Astrocyte of the cerebellum (primary cell): Measurements from ENCODE around the gene REV3L.

Experiments used
- DNase-seq: peaks from one replicate; pipeline ENCODE4 v3.0.0-alpha.2; 2011; ENCODE audit warnings: low read depth
- H3K4me3 ChIP-seq: 2 replicates; pipeline ENCODE4 v1.5.1; 2011; ENCODE audit warnings: mild to moderate bottlenecking, low read depth, low read length, moderate library complexity
- in situ Hi-C: cut with HindIII; loops from 2 replicates; pipeline ENCODE4 v1.10.0; 2017; ENCODE audit warnings: low sequenced_read_pairs
- TF ChIP-seq, protein P1 (sequence below): IDR thresholded peaks from 2 replicates; pipeline ENCODE4 v1.5.1; 2012; ENCODE audit warnings: low read length, low read depth, moderate library complexity, mild to moderate bottlenecking; ENCODE audit errors: missing control alignments

The REV3L gene

DNA sequence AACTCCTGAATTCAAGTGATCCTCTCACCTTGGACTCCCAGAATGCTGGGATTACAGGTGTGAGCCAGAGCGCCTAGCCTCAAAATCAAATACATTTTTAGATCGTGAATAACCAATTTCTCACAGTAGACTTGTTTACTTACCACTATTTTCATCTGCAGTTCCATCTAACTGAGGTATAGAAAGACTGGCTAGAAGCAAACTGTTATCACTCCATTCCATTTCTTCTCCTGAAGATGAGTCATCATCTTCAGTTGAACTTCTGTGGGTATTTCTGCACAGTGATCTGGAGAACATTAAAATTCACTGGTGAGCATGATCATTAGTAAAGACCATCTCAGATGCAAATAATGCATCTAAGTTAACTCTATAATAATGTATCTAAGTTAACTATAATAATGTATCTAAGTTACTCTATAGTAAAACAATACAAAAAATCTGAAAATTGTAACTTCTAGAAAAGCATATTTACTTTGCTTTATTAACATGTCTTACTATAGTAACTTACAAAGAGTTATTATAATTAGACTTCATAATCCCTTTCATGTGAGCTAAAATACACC, 105.4 kb downstream of the REV3L start:
- in situ Hi-C loops = no loop called here
- DNase-seq = no peak

DNA sequence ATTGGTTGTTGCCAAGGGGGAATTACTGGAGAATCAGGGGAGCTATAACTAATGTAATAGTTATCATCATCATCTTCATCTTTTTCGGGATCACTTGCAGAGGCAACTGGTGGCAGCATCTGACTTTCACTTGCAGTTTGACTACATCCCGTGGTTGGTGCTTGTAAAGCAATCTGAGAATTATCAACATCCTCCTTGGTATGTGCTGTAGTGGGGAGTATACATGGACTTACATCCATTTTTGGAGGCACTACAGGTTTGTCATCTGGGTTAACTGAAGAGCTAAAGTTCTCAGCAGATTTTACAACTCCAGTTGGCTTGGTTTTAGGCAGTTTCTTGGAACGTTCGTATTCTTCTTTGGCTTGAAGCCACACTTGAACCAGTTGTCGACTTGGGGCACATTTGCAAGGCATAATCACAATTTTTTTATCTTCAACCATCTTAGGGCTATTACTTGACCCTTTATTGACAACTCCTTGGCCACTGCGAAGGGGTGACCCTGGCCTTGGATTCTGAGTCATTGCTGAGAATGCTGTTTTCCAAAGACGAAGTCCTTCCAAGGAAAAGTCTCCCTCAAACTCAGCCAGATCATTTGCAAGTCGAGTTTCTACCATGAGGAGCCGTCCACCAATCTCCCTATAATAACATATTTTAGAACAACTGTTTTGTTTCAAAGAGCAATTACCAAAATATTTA, 115.5 kb downstream of the REV3L start:
- TF ChIP-seq, protein P1, sequence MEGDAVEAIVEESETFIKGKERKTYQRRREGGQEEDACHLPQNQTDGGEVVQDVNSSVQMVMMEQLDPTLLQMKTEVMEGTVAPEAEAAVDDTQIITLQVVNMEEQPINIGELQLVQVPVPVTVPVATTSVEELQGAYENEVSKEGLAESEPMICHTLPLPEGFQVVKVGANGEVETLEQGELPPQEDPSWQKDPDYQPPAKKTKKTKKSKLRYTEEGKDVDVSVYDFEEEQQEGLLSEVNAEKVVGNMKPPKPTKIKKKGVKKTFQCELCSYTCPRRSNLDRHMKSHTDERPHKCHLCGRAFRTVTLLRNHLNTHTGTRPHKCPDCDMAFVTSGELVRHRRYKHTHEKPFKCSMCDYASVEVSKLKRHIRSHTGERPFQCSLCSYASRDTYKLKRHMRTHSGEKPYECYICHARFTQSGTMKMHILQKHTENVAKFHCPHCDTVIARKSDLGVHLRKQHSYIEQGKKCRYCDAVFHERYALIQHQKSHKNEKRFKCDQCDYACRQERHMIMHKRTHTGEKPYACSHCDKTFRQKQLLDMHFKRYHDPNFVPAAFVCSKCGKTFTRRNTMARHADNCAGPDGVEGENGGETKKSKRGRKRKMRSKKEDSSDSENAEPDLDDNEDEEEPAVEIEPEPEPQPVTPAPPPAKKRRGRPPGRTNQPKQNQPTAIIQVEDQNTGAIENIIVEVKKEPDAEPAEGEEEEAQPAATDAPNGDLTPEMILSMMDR = no peak
- in situ Hi-C loops = no loop called here
- DNase-seq = no peak
- no peak overlapping the region for H3K4me3 ChIP-seq

More for the DNA sequence above, 105.4 kb downstream of the REV3L start:
- TF ChIP-seq, protein P1 = no peak
- H3K4me3 ChIP-seq = no peak overlapping the region

DNA sequence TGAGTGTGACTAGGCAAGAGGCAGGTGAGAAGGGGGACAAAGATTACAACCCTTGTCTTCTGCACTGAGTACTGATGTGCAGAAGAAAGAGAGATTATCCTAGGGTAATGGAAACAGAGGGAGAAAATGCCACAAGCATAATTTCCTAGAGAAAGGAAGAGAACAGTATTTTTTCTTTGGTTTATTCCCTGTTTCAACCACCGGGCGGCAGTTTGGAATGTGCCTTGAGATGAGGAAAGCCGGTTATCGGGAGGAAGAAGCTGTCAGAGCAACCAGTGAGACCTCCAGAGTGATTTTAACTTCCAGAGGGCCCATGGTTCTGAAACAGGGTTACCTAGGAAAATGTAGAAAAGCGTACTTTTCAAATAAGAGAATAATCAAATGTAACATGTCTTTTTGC, 121.4 kb downstream of the REV3L start:
- DNase-seq = peak; percentile 32
- TF ChIP-seq, protein P1 = peak; percentile 63
- in situ Hi-C loops = no loop called here
- H3K4me3 ChIP-seq = no peak overlapping the region

DNA sequence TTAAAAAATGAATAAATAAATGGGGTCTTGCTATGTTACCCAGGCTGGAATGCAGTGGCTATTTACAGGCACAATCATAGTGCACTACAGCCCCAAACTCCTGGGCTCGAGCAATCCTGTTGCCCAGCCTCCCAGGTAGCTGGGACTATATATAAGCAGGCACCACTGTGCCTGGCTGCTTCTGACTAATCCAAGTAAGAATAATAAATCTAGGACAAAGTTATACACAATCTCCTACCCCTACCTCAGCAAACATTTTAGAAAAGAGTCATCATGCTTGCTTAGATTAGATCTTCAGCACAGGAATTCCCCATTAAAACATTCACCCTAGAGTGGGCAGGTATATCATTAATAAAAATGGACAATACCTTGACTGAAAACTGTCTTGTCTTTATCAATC, 124.6 kb downstream of the REV3L start:
- TF ChIP-seq, protein P1 = no peak
- H3K4me3 ChIP-seq = no peak overlapping the region
- in situ Hi-C loops = no loop called here
- DNase-seq = no peak

DNA sequence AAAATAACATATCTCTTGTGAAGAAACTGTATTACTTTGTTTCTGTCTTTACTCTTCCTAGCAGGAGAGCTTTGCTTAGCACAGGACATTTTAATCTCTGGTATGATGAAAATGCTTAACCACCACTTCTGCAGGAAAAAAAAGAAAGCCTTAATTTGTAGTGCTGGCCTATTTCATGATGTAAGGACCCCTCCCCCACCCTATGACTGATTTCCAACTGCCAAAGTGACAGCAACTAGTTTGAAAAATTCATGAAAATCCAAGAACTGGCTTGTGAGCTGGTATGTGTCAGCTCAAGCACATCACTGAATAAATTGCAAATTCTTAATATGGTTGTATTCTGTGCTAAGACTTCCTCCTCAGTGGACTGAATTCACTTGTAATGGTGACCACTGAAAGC, 125.3 kb downstream of the REV3L start:
- no peak for DNase-seq
- in situ Hi-C loops = no loop called here
- TF ChIP-seq, protein P1 = no peak
- H3K4me3 ChIP-seq = no peak overlapping the region

DNA sequence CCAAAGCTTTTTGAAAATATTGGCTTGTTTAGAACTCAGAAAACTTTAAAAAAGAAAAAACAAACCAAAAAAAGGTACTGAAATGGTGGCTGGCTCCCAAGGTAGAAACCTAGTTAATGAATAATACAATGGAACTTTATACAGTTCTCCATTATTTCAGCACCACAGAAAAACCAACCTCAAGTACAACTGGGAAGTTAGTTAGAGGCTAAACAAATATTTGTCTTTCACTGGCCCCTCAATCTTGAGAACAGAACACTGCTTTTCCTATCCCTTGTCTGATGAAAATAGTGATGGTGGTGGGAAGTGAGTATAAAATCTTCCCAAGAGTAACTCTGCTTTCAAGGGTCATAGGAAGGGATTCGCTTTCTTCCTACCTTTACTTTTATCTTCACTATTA, 126.5 kb downstream of the REV3L start:
- in situ Hi-C loops = no loop called here
- DNase-seq = no peak
- no peak overlapping the region for H3K4me3 ChIP-seq
- TF ChIP-seq, protein P1 = no peak
